ENCODE data around the gene MYCBPAP.

MYCBPAP gene

GRCh38 chr17:50522766-50523165 lies 14.5 kb downstream of the MYCBPAP start:
- no peak for TF ChIP-seq CTCF (IDR thresholded peaks at IDR 0.05; ENCODE audit: insufficient read depth, low read depth, low read length, missing control alignments)
- H3K4me3 ChIP-seq (ENCODE audit: low read length): no peak overlapping the region
- DNase-seq (ENCODE audit: low read depth): no peak

- DNase-seq (ENCODE audit: low read depth): peak; percentile 89
- no peak for TF ChIP-seq CTCF (IDR thresholded peaks at IDR 0.05; ENCODE audit: insufficient read depth, low read depth, low read length, missing control alignments)
- H3K4me3 ChIP-seq (ENCODE audit: low read length): no peak overlapping the region
These were observed 15.0 kb downstream of the MYCBPAP start for GRCh38 chr17:50523208-50523607.

GRCh38 chr17:50524838-50525237 lies 16.6 kb downstream of the MYCBPAP start:
- TF ChIP-seq CTCF (IDR thresholded peaks at IDR 0.05; ENCODE audit: insufficient read depth, low read depth, low read length, missing control alignments): no peak
- no peak for DNase-seq (ENCODE audit: low read depth)
- H3K4me3 ChIP-seq (ENCODE audit: low read length): no peak overlapping the region

- no peak overlapping the region for H3K4me3 ChIP-seq (ENCODE audit: low read length)
- DNase-seq (ENCODE audit: low read depth): no peak
- no peak for TF ChIP-seq CTCF (IDR thresholded peaks at IDR 0.05; ENCODE audit: insufficient read depth, low read depth, low read length, missing control alignments)
These were observed 19.0 kb downstream of the MYCBPAP start for GRCh38 chr17:50527155-50527762.

- TF ChIP-seq CTCF (IDR thresholded peaks at IDR 0.05; ENCODE audit: insufficient read depth, low read depth, low read length, missing control alignments): no peak
- no peak for DNase-seq (ENCODE audit: low read depth)
- no peak overlapping the region for H3K4me3 ChIP-seq (ENCODE audit: low read length)
These were observed 19.8 kb downstream of the MYCBPAP start for GRCh38 chr17:50527949-50528474.

GRCh38 chr17:50529849-50530248 lies 21.6 kb downstream of the MYCBPAP start:
- H3K4me3 ChIP-seq (ENCODE audit: low read length): no peak overlapping the region
- no peak for TF ChIP-seq CTCF (IDR thresholded peaks at IDR 0.05; ENCODE audit: insufficient read depth, low read depth, low read length, missing control alignments)
- no peak for DNase-seq (ENCODE audit: low read depth)

GRCh38 chr17:50531428-50532025 lies 23.3 kb downstream of the MYCBPAP start:
- DNase-seq (ENCODE audit: low read depth): no peak
- TF ChIP-seq CTCF (IDR thresholded peaks at IDR 0.05; ENCODE audit: insufficient read depth, low read depth, low read length, missing control alignments): no peak
- H3K4me3 ChIP-seq (ENCODE audit: low read length): no peak overlapping the region
